ENCODE measurements around the gene MAGI1.
"Not testable (repeated sequence)": the region's sequence is repeated elsewhere in the genome, so short reads cannot be mapped to it uniquely, and the experiment has no call there.

The MAGI1 gene

GRCh38 chr3:65577843-65578430, 460.8 kb downstream of the MAGI1 start:
- in situ Hi-C loops (cut with MboI; ENCODE audit: low sequenced_read_pairs) = no loop called here

DNA sequence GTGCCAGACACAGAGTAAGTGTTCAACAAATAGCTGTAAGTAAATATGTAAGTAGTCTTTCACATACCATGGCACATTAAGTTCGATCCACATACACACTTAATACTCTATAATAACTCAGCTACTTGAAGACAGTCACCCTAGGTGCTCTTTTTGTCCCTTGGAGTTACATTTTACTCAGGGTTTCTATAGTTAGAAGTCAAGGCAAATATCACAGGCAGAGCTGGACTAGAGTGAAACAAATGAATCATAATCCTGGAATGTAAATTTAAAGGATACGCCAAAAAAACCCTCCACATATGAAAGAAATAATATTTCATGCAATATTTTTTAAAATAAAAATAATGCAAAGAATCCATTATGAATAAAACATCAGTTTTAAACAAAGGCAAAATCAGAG, 461.8 kb downstream of the MAGI1 start:
- in situ Hi-C loops (cut with MboI; ENCODE audit: low sequenced_read_pairs) = no loop called here

DNA sequence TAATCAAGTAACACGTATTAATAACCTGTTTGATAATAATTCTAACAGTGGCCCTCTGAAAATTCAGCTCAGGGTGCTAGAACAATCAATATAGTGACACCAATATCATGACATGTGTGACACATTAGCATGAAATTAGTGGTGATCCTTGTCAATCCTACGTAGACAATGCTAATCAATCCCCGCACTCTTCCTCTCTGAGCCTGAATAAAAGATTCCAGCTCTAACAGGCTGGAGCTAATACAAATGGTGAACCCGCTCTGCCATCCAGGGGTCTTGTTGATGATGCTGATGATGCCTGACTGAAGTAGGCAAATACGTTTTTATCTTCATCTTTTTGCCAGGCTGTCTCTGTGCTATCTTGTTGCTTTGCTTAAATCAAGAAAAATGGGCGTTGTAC, 462.5 kb downstream of the MAGI1 start:
- in situ Hi-C loops (cut with MboI; ENCODE audit: low sequenced_read_pairs) = no loop called here

DNA sequence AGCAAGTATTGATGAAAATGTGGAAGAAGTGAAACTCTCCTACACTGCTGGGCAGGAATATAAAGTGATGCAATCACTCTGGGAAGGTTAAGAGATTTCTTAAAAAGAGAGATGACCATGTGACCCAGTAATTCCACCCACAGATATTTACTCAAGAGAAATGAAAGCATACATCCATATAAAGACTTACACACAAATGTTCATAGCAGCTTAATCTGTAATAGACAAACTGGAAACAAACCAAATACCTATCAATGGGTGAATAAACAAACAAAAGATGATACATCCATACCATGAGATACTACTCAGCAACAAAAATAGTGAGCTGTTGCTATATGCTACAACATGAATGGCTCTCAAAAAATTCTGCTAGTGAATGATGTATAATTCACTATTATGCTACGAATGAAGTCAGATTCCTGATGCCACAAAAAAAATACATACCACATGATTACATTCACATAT, 463.3 kb downstream of the MAGI1 start:
- in situ Hi-C loops (cut with MboI; ENCODE audit: low sequenced_read_pairs) = no loop called here

- in situ Hi-C loops (cut with MboI; ENCODE audit: low sequenced_read_pairs) = no loop called here
Observed at GRCh38 chr3:65573548-65574116, 465.1 kb downstream of the MAGI1 start.

DNA sequence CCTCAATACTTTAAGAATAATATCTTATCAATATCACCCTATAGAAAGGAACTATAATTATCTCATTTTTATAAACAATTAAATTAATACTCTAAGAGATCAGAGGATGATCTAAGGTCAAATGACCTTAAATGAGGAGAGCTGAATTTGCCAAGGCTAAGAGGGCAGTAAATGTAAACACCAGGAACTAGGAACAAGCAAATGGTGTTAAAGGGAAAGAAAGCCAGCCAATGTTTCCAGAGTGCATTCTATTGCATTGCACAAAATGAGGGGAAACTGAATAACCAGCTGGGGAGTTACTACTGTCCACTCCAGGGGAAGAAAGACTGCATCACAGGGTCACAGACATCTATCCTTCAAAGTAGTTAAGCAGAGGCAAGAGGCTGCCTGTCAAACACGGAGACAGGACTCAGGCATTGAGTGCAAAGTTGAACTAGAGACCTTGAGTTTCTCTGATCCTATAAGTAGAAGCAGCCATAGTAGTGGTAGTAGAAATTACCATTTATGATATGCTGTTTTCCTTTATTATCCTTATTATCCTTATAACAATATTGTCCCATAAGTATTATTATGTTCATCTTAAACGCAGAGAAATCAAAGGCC, 466.4 kb downstream of the MAGI1 start:
- in situ Hi-C loops (cut with MboI; ENCODE audit: low sequenced_read_pairs) = no loop called here

DNA sequence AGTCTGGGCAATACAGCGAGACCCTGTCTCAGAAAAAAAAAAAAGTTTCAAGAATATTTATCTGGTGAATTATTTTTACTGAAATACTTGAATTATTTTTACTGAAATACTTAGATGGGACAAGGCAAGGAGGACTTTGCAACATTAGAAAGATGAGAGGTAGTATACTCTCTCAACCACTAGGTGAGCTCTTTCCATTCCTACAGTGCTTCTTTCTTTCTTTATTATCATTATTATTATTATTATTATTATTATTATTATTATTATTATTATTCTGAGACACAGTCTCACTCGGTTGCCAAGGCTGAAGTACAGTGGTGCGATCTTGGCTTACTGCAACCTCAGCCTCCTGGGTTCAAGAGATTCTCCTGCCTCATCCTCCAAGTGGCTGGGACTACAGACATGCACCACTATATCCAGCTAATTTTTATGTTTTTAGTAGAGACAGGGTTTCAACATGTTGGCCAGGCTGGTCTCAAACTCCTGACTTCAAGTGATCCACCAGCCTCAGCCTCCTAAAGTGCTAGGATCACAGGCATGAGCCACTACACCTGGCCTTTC, 468.8 kb downstream of the MAGI1 start:
- in situ Hi-C loops (cut with MboI; ENCODE audit: low sequenced_read_pairs) = no loop called here

- in situ Hi-C loops (cut with MboI; ENCODE audit: low sequenced_read_pairs) = no loop called here
Observed at GRCh38 chr3:65569129-65569528, 469.6 kb downstream of the MAGI1 start.

DNA sequence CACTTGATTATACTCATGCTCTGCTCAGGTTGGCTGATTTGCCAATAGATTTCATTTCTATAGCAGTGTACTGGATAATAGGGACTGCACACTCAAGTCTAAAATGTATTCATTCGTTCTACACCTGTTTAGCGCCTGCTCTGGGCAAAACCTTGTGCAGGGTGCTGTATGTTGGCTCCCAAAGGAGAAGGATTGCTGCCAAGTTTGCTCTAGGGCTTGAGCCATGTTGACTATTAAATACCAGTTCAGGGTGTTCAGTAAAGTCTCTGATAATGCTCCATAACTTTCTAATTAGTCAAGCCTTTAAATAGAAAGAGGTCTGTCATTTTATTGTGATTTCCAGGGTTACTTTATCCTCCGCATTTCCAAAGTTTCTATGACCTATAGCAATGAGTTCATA, 470.2 kb downstream of the MAGI1 start:
- in situ Hi-C loops (cut with MboI; ENCODE audit: low sequenced_read_pairs) = no loop called here

- in situ Hi-C loops (cut with MboI; ENCODE audit: low sequenced_read_pairs) = not testable (repeated sequence)
Observed at GRCh38 chr3:65565744-65566143, 473.0 kb downstream of the MAGI1 start.

GRCh38 chr3:65564483-65564882, 474.2 kb downstream of the MAGI1 start:
- in situ Hi-C loops (cut with MboI; ENCODE audit: low sequenced_read_pairs) = no loop called here

GRCh38 chr3:65563861-65564260, 474.9 kb downstream of the MAGI1 start:
- in situ Hi-C loops (cut with MboI; ENCODE audit: low sequenced_read_pairs) = no loop called here

DNA sequence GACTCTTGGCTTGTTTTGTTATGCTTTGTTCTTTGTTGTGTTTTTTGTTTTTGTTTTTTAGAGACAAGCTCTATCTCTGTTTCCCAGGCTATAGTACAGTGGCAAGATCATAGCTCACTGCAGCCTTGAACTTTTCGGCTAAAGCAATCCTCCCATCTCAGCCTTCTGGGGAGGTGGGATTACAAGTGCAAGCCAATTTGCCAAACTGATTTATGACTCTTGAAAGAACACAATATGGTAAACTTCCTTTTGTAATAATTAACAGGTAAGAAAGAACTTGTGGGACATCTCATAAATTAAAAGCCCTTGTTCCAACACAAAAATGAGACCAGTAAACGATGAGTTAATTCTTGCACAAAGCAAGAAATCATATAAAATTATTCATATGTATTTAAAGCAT, 476.3 kb downstream of the MAGI1 start:
- in situ Hi-C loops (cut with MboI; ENCODE audit: low sequenced_read_pairs) = no loop called here

DNA sequence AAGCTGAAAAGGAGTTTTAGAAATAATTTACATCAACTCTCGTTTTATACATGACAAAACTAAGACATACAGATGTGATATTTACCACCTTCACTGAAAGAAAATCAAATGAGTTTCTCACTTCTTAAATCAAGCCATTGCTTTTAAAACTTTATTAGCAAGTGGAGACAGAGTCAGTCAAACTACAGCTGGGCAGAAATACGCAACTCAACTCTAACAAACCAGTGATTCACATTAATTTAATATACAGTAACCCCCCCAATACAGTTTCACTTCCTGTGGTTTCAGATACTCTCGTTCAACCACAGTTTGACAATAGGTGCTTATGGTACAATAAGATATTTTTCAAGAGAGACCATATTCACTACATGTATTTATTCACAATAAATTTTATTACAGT, 477.1 kb downstream of the MAGI1 start:
- in situ Hi-C loops (cut with MboI; ENCODE audit: low sequenced_read_pairs) = no loop called here

DNA sequence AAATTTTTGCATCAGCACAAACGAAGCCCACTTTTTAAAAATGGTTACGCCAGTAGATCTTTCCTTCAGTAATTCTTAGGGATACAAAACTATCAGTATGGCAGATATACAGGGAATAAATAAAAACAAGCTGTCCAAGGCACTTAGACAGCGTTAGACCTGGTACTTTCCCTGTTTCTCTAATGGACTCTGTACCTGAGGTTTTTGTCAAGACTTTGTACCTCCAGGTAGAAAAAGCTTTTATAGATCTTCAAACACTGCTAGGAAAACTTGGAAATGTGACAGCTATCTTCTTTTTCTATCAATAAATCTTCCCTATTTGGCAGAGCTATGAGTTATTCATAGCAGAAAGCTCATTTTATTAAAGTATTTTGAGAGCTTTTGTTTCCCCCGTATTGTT, 477.8 kb downstream of the MAGI1 start:
- in situ Hi-C loops (cut with MboI; ENCODE audit: low sequenced_read_pairs) = no loop called here

DNA sequence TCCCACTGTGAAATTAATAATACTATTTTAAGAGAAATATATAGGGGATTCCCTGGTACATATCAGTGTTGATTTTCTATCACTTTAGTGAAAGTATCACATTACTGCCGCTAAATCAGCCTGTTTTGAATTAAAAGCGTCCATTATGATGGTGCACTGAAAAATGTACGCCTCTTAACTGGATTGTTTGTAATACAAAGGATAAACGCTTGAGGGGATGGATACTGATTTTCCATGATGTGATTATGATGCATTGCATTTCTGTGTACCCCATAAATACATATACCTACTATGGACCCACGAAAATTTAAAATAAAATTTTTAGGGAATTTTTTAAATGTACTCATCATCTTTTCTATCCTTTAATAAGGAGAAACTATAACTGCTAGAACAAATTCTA, 478.6 kb downstream of the MAGI1 start:
- in situ Hi-C loops (cut with MboI; ENCODE audit: low sequenced_read_pairs) = no loop called here

GRCh38 chr3:65559643-65560042, 479.1 kb downstream of the MAGI1 start:
- in situ Hi-C loops (cut with MboI; ENCODE audit: low sequenced_read_pairs) = no loop called here

DNA sequence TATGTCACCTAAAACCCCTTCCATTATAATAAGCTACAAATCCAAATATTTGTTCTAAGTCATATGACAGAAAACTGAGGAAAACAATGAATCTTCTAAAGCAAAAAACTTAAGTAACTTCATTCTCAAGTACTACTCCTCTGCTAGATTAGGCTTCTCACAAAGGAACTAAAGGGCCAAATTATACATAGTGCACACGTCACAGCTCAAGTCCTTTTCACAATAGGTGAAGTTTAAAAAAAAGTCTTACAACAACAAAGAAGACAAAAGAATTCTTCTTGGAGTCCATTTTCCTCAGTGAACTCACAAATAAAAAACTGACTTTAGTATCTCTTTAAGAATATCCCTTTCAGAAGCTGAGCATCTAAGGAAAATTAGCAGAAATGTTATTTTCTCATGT, 479.9 kb downstream of the MAGI1 start:
- in situ Hi-C loops (cut with MboI; ENCODE audit: low sequenced_read_pairs) = no loop called here

GRCh38 chr3:65557899-65558564, 480.7 kb downstream of the MAGI1 start:
- in situ Hi-C loops (cut with MboI; ENCODE audit: low sequenced_read_pairs) = no loop called here

GRCh38 chr3:65556934-65557577, 481.7 kb downstream of the MAGI1 start:
- in situ Hi-C loops (cut with MboI; ENCODE audit: low sequenced_read_pairs) = no loop called here

- in situ Hi-C loops (cut with MboI; ENCODE audit: low sequenced_read_pairs) = no loop called here
Observed at GRCh38 chr3:65552434-65552833, 486.3 kb downstream of the MAGI1 start.

Data from HL-60/S4 treated with phorbol 12-myristate 13-acetate at 8.2 ng/mL for 4 days and 3 days (cell line).